GM18519 (cell line): ENCODE measurements around the gene NKPD1.
"Not testable (repeated sequence)": the region's sequence is repeated elsewhere in the genome, so short reads cannot be mapped to it uniquely, and the experiment has no call there.

Source experiments
- ATAC-seq: cut with Tn5 transposase; IDR thresholded peaks from one replicate; pipeline ENCODE4 v1.9.1; 2021; ENCODE audit warnings: mild to moderate bottlenecking, moderate library complexity; ENCODE audit not compliant: unreplicated experiment, low FRiP score

NKPD1 gene

DNA sequence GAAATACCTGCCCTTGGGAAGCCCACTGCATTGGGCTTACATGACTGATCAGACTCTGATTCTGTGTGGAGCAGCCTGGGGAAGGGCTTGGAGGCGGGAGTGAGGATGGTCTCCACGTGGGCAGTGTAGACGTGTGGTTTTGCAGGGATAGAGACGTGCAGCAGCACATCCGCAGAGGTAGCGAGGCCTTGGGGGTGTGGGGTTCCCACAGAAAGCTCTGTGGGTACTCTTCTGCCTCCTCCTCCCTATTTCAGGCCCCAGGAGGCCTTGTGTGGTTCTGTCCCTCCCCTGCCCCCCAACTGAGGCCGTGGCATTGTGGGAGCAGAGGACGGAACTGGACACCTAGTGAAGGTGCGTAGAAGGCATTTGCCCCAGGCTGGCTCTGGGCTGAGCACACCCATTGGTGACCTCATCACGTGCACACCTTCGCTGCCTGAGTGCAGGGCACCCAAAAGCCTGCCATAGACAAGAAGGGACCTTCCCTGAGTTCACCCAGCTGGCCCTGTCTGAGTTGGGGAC lies 38.9 kb downstream of the NKPD1 start:
- ATAC-seq = no peak

DNA sequence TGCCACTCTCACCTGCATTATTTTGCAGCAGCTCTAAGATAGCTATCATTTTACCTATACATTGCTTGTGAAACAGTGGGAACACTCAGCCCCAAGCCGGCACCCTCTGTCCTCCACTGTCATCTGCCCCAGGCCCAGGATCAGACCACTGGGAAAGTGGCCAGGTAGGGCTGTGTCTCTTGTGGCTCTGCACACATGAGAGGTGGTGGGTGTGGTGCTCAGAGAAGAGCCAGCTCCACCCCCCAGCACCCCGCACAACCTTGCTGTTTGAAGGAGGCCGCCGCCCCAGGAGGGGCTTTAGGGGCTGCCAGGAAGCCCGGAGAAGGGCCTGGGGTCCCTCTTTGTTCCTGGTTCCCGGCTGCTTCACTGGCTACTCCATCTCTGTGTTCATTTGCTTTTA lies 41.2 kb downstream of the NKPD1 start:
- ATAC-seq = no peak

DNA sequence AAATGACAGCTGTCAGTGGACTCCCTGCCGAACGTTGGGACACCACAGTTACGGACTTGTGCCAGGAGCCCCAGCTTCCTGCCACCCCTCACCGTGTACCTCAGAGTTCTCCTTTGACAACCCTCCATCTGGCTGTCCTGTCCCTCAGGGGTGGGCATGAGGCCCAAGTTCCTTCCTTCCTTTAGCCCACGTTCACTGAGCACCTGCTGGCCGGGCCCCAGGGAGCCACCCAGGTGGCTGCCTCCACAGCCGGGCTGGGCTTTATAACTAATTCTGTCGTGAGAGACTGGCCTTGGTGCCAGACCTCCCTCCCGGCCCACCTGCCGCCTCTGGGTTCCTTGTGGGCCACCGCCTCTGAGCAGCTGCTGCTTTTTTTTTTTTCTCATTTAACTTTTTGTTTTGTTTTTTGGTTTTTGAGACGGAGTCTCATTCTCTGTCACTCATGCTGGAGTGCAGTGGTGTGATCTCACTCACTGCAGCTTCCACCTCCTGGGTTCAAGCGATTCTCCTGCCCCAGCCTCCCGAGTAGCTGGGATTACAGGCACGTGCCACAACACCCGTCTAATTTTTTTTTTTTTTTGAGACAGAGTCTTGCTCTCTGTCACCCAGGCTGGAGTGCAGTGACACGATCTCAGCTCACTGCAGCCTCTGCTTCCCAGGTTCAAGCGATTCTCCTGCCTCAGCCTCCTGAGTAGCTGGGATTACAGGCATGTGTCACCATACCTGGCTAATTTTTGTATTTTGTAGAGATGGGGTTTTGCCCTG lies 42.0 kb downstream of the NKPD1 start:
- ATAC-seq = not testable (repeated sequence)

DNA sequence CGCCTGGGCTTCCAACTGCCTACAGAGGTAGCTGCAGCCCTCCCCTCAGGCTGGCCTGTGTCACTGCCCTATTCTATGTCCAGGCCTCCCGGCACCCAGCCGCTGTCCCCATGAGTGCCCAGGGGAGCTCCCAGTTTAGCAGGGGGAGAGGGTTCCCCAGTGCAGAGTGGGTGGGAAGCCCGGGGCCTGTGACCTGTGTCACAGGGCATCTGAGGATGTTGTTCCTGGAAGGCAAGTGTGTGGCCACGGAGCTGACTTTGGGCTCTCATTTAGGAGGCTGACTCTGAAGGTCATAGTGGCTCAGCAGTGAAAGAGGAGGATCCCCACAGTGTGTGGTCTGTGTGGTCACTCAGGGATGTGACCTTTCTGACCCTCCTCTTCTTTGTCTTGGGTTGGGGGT lies 42.7 kb downstream of the NKPD1 start:
- no peak for ATAC-seq

DNA sequence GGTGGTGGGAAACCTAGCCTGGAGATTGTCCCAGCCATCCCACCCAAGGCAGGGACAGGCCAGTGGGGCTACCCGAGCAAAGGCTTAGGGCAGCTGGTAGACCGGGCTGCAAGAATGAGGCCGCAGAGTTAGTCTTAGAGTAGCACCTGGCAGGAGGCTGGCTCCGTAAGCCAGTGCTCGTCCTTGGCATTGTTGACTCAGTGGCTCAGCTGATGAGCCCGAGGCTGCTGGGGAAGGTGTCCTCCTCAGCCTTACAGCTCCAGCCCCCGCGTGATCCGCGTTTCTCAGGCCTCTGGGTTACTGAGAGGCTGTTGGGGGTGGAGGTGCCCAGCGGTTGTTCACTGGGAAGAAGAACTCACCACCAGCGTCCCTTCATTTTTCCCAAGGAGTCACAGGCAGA lies 43.1 kb downstream of the NKPD1 start:
- no peak for ATAC-seq

DNA sequence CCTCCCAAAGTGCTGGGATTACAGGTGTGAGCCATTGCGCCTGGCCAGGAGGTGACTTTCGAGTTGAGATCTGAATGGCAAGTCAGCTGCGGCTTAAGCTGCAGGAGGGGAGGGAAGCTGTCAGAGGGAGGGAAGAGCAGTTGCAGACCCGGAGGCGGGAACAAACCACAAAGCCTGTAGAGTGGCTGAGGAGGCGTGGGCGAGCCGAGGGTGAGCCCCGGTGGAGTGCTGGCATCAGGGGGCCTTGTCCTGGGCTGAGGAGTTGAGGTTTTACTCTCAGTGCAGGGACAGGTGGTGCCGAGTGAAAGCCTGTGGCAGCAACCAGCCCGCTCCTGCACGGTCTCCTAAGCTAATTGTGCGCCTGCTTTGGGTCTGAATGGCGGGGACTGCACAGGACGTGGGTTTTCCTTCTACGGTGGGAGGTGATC lies 43.6 kb downstream of the NKPD1 start:
- no peak for ATAC-seq

DNA sequence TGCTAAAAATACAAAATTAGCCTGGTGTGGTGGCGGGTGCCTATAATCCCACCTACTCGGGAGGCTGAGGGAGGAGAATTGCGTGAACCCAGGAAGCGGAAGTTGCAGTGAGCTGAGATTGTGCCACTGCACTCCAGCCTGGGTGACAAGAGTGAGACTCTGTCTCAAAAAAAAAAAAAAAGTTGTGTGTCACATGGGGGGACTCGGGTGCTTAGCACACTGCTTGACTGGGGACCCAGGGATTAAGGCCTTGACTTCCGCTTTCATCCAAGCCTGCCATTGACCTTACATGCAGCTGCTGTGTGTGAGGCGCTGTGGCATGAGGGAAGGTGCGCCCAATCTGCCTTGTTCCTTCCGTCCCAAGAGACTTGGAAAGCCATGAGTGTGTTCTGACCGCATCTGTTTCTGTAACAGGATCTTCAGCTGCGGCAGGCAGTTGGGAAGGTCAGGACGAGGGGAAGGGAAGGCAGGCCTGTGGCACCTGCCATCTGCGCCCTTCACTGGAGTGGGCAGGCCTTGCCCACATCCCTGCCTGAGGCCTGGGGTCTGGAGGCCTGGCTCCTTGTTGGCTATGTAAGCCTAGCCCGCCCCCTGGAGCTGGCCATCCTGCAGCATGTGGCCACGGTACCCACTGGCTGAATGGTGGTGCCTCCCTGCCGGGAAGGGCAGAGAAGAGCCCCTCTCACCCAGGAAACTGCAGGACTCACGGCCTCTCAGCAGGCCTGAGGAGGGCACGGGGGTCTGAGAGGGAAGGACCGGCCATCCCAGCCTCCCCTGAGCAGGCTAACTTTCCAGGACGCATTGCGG lies 44.8 kb downstream of the NKPD1 start:
- ATAC-seq = no peak

DNA sequence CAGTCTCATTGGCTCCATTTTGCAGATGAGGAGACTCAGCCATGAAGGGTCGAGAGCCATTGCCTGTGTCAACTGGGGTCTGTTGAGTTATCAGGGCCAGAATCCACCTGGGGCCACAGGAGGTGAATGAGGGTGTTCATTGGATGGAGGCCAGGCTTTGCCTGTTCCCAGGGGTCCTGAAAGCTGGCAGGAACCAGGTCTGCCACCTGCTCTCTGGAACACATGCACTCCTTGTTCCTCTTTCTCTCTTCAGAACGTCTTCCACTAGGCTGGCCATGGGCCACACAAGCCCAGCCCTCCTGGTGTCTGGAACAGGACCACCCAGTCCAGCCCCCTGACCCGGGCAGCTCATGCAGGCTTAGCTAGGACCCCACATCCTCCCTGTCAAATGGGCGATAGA lies 46.7 kb downstream of the NKPD1 start:
- no peak for ATAC-seq

DNA sequence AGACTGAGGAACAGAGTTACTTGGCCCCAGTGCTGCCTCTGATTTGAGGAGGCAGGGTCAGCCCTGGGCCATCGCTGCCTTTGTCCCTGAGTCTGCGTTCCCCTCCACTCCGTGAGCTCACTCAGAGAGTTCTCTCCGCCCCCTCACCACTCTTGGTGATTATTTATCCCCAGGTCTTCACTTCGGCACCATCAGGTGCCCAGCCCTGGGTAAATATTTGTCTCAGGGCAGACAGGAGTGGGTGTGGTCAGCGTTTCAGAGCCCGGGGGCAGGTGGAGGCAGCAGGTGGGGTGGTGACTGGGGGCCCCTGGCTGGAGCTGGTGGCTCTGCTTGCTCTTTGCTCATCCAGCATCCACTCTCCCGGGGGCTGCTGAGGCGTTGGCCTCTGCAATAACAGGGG lies 47.2 kb downstream of the NKPD1 start:
- ATAC-seq = no peak

DNA sequence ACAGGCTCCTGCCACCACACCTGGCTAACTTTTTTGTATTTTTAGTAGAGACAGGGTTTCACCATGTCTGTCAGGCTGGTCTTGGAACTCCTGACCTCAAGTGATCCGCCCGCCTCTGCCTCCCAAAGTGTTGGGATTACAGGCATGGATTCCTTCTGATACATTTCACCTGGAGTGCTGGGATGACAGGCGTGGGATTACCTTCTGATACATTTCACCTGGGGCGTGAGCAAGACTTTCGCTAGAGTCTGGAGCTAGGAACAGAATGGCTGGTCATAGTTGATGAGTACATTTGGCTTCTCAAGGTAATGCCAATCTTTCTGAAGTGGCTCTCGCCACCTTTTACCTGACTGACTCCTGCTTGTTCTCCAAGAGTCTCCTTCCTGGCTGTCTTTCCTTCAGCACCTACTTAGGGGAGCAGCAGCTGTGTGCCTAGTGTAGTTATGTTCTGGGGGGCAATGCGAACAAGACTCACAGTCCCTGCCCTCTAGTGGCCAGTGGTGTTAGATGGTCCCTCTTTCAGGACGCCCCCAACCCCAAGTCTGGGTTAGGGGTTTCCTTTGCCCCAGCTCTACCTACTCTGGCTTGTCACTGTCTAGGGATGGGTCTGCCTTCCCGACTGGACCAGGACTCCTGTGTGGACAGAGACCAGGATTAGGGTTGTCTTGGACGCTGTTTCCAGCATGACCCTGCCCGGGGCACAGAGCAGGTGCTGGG lies 48.5 kb downstream of the NKPD1 start:
- no peak for ATAC-seq
